NCI-H1092 treated with DMSO at 0.1 percent for 48 hours (cell line): ENCODE results near the gene NEUROD2.
A peak's percentile ranks its signal among the peaks of the same experiment; 100 is the strongest.

Source experiments
- DNase-seq: peaks from one replicate; lab custom pipeline; 2025; lab: John Stamatoyannopoulos, UW

The NEUROD2 gene

DNA sequence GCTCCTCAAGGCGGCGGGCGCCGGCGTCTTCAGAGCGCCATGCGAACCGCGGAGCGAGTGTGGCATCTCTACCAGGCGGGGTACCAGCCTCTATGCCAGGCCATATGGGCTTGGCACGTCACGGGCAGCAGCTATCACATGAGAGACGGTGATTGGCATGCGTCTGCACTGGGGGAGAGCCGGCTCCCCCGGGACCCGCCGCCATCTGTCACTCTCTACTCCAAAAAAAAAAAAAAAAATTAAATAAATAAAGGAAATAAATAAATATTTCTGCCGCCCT lies at the start of gene NEUROD2:
NEUROD2 (minus strand) TSS at position 70 of the 280 bp plus-strand sequence. CDS start 1,321 bp downstream, outside the sequence.
- DNase-seq, result peak; percentile 35

- DNase-seq, result no peak
Measured at GRCh38 chr17:39655105-39655504, 47.4 kb upstream of the NEUROD2 start.

DNA sequence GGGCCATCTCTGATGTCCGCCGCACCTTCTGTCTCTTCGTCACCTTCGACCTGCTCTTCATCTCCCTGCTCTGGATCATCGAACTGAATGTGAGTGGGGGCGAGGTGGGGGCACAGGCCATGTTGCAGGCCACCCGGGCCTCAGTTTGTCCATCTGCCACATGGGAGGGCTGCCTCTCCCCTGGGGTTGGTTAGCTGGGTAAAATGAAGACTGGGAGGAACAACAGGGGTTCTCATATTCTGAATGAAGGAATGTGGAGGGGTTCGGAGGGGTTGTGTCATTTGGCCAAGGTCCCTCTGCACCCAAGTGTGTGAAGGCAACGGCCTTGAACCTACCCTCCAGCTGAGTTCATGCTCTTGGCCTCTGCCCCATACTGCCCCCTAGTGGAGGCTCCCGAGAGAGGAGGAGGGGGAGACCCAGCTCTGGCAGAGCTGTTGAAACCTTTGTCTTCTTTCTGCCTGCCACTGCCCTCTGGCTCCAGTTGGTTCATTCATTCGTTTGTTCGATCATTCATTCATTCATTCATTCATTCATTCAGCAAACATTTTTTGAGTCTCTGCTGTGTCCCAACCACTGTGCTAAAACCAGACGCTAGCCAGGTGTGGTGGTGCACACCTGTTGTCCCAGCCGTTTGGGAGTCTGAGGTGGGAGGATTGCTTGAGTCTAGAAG lies 46.1 kb upstream of the NEUROD2 start:
- DNase-seq, result peak; percentile 9

- DNase-seq, result no peak
Measured at GRCh38 chr17:39653316-39653661, 45.6 kb upstream of the NEUROD2 start.

- no peak for DNase-seq
Measured at GRCh38 chr17:39652587-39653315, 45.0 kb upstream of the NEUROD2 start.

- no peak for DNase-seq
Measured at GRCh38 chr17:39651923-39652586, 44.3 kb upstream of the NEUROD2 start.

GRCh38 chr17:39650121-39650579 lies 42.4 kb upstream of the NEUROD2 start:
- no peak for DNase-seq

- DNase-seq, result no peak
Measured at GRCh38 chr17:39648616-39649366, 41.1 kb upstream of the NEUROD2 start.

DNA sequence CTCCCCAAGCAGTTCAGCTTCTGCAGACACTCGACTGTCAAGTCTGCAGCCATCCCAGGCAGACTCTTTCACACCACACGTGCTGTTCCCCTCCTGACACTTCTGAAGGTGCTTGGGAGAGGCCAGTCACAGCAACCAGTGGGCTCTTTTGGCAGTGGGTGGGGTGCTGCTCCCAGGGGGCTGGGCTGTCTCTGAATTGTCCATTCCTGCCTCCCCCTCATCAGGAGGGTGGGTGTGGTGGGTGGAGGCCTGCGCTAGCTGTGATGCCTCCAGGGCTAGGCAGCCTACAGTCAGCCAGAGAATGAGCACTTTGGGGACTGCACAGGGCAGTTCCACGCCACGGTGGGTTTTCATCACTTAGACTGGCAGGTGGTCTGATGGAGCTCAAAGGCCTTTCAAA lies 39.5 kb upstream of the NEUROD2 start:
- DNase-seq, result no peak

GRCh38 chr17:39643271-39643670 lies 35.6 kb upstream of the NEUROD2 start:
- no peak for DNase-seq

- DNase-seq, result no peak
Measured at GRCh38 chr17:39642291-39643074, 34.8 kb upstream of the NEUROD2 start.

- DNase-seq, result no peak
Measured at GRCh38 chr17:39641883-39642282, 34.2 kb upstream of the NEUROD2 start.

- DNase-seq, result no peak
Measured at GRCh38 chr17:39641097-39641496, 33.4 kb upstream of the NEUROD2 start.

DNA sequence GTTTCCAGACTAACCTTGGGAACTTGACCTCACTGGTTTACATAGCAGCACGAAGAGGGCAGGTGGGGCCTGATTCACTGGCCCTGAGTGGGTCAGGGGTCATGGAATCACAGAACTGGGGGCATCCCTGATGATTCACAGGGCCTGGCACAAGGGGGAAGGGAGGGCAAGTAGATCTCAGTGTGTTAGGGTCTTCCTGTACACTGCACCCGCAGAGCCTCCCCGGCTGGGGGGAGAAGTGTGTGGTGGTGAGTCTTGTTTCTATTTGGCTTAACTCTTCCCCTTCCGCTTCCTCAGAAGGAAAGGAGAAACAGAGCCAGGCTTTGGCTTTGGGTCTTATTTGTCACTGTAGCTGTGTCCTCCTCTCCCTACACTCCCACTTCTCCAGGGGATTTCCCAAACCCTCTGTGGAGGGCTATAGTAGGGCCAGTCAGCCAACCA lies 32.9 kb upstream of the NEUROD2 start:
- DNase-seq, result no peak

DNA sequence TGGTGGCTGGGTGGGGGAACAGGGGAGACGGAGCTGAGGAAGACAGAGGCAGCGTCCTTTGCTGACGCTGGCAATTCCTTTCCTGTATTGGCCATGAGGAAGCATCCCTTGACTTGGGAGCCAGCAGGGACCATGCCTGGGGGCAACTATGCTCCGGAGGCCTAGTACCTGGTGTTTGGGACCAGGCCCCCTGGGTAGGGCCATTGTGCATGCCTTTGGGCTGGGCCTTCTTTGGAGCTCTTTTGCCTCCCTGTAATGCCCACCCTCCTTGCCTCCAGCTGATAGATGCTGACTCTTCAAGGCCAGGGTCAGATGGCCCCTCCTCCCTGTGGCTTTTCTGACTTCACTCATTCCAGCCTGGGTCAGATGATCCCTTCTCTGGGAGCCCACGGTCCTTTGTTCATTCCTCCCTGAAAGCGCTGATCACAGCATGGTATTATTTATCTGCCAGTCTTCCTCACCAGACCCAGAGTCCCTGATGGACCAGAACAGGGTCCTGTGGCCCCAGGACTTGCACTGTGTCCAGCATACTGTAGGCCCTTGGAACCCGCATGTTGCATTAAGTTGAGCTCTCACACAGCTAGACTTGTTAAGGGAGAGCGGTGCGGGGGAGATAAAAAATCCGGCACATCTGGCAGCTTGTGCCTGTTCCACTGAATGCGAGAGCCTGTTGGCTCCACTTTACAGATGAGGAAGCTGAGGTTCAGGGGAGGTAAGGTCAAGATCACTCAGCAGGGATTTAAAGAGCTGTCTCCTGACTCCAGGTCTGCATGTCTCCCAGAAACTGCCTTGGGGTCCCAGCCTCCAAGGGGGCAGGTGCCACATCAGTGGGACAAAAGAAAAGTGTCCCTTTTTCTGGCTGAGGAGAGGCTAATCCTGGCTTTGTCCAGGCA lies 32.1 kb upstream of the NEUROD2 start:
- DNase-seq, result no peak

DNA sequence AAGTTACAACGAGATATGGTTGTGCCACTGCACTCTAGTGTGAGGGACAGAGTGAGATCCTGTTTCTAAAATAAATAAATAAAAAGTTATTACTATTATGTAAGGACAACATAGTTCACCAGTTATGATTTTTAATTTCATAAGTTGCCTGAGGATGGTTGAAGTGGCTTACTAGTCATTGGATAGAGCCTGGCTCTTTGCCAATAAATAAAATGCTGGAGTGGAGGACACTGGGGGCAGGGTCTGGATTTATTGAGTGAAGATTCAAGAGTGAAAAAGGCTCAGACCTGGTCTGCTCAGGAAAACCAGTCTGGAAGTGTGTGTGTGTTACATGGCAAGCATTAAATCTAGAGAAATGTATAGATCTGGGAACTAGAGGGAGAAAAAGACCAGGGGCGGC lies 31.3 kb upstream of the NEUROD2 start:
- no peak for DNase-seq

GRCh38 chr17:39638317-39638716 lies 30.6 kb upstream of the NEUROD2 start:
- no peak for DNase-seq

GRCh38 chr17:39636927-39637736 lies 29.4 kb upstream of the NEUROD2 start, which contains the start of gene STARD3:
Gene STARD3 (plus strand): TSS chr17:39637144. CDS start chr17:39653532, 16,388 bp downstream.
- peak; percentile 68 for DNase-seq

- DNase-seq, result no peak
Measured at GRCh38 chr17:39636587-39636926, 28.8 kb upstream of the NEUROD2 start.
